A673 (cell line): ENCODE results near the gene TNFRSF13B. TPM values are rescaled to one million over a fixed set of nuclear protein-coding genes. Genes with fewer than 3 reads are reported as not detected.
"Not testable (repeated sequence)": the region's sequence is repeated elsewhere in the genome, so short reads cannot be mapped to it uniquely, and the experiment has no call there.

Source experiments
- BruUV-seq: library from RNA; stranded (reverse); fragments of 400-500 nt; replicated peaks from 2 replicates; lab custom pipeline; 2021; lab: Mats Ljungman, UMichigan
- CTCF ChIA-PET: fragments of 300-600 bp; sonication (Branson Sonifier 250); formaldehyde crosslinking; loops from one replicate; lab custom pipeline; 2022; ENCODE audit warnings: antibody characterized with exemption; lab: Charles Lee
- POLR2A ChIA-PET: fragments of 300-600 bp; sonication (Branson Sonifier 250); formaldehyde crosslinking; loops from one replicate; lab custom pipeline; 2022; ENCODE audit warnings: antibody characterized with exemption; ENCODE audit not compliant: low non-redundant PET; lab: Charles Lee
- DNase-seq: peaks from one replicate; pipeline ENCODE4 v3.0.0-alpha.2; 2015; ENCODE audit warnings: low spot score
- H3K27ac ChIP-seq: fragments of 200-600 bp; sonication (generic); 2 replicates; pipeline ENCODE4 v1.5.1; 2016; ENCODE audit warnings: mixed run types, low read depth, mild to moderate bottlenecking, mixed read lengths, antibody characterized with exemption, low read length; ENCODE audit not compliant: poor library complexity, severe bottlenecking
- H3K27me3 ChIP-seq: fragments of 200-600 bp; sonication (generic); replicated peaks from 2 replicates; pipeline ENCODE4 v1.6.1; 2017; ENCODE audit warnings: mixed run types, low read depth, mild to moderate bottlenecking, mixed read lengths, antibody characterized with exemption, low read length; ENCODE audit not compliant: insufficient read depth, poor library complexity
- H3K36me3 ChIP-seq: fragments of 200-600 bp; sonication (generic); 2 replicates; pipeline ENCODE4 v1.6.1; 2016; ENCODE audit warnings: mixed run types, mild to moderate bottlenecking, mixed read lengths, antibody characterized with exemption, low read length; ENCODE audit not compliant: insufficient read depth, poor library complexity, severe bottlenecking
- H3K4me1 ChIP-seq: fragments of 200-600 bp; sonication (generic); 2 replicates; pipeline ENCODE4 v1.6.1; 2017; ENCODE audit warnings: mixed run types, mild to moderate bottlenecking, mixed read lengths, antibody characterized with exemption, low read length; ENCODE audit not compliant: insufficient read depth, poor library complexity, severe bottlenecking
- H3K4me3 ChIP-seq: fragments of 200-600 bp; sonication (generic); 2 replicates; pipeline ENCODE4 v1.5.1; 2016; ENCODE audit warnings: low read depth, mixed run types, mild to moderate bottlenecking, mixed read lengths, low read length; ENCODE audit not compliant: poor library complexity, severe bottlenecking
- H3K9me3 ChIP-seq: fragments of 200-600 bp; sonication (generic); 2 replicates; pipeline ENCODE4 v1.6.1; 2016; ENCODE audit warnings: mixed run types, low read depth, mild to moderate bottlenecking, mixed read lengths, antibody characterized with exemption, low read length; ENCODE audit not compliant: poor library complexity, severe bottlenecking
- EZH2 ChIP-seq: fragments of 200-600 bp; sonication (generic); IDR thresholded peaks from 2 replicates; pipeline ENCODE4 v1.6.1; 2017; ENCODE audit warnings: borderline replicate concordance, low read depth, mild to moderate bottlenecking, mixed read lengths, antibody characterized with exemption, low read length; ENCODE audit not compliant: poor library complexity, severe bottlenecking
- intact Hi-C: fragments of 100-400 bp; cut with micrococcal nuclease; formaldehyde crosslinking; loops from one replicate; pipeline ENCODE4 v1.10.0; 2022; ENCODE audit not compliant: unreplicated experiment
- total RNA-seq: library from RNA; stranded (reverse); gene quantifications from 2 replicates; pipeline ENCODE4 v1.2.3, GENCODE V29; 2021
- TF ChIP-seq, protein P1 (sequence below): fragments of 300-800, 200-600 bp; sonication (generic); conservative IDR thresholded peaks from 2 replicates; pipeline ENCODE4 v1.5.1; 2017; ENCODE audit warnings: low read depth, mild to moderate bottlenecking, antibody characterized with exemption, low read length, moderate library complexity, mixed read lengths

Gene TNFRSF13B
- total RNA-seq, 1 experiment from 2014 or later = not detected

DNA sequence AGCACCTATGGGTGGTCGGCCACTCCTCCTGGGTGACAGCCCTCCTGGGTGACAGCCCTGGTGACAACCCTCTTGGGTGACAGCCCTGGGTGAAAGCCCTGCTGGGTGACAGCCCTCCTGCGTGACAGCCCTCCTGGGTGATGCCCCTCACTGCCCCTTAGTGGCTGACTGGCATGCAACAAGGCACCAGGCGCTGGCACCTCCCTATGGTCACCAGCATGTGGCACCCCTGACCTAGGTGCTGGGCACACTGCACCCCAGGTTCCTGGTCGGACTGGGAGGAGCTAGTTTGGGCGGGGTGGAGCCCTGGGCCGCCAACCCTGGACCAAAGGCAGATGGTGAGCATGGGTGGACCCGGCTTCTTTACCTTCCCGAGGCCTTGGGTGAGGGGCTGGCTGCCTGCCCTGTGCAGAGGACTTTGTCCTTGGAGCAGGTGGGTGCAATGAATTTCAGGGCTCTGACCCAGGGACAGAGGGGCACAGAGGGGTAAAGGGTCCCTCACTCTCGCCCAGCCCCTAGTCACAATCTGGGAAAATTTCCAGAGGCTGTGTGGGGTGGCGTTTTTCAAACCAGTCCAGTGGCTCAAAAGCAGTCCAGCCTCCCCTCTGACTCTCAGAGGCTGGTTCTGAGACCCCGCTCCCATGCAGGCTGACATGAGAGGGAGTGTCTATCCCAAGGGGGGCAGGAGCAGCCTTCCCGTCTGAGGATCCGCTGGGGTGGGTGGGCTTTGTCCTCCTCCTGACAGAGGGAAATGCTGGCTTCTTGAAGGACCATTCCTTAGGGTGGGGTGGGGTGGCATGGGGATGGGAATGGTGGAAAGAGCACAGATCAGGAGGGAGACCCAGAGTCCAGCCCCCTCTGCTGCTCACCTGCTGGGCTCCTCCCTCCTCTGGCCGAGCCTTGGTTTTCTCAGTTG, 25.9 kb upstream of the TNFRSF13B start:
- no TSS peak for BruUV-seq

DNA sequence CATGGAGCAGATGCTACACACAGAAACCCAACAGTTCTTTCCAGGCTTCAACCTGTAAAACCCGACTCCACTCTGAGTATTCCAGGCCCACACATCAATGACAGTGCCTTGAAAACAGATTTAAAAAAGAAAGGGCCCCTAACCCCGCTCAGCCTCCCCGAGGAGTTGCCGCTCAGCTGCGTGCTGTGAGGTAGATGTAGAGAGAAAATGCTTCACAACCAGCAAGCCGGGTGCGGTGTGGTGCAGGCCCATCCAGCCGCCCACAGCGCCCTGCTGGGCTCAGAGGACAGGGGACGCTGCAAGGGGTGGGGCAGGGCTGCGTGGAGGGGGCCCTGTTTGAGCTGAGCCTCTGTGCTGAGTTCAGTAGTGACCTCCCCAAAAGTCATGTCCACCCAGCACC, 24.8 kb upstream of the TNFRSF13B start:
- intact Hi-C loops, DNase-seq, H3K4me3 ChIP-seq, H3K36me3 ChIP-seq, BruUV-seq, POLR2A ChIA-PET, H3K27ac ChIP-seq, H3K9me3 ChIP-seq, CTCF ChIA-PET, H3K4me1 ChIP-seq, H3K27me3 ChIP-seq: not testable (repeated sequence)

More for the DNA sequence above, 25.9 kb upstream of the TNFRSF13B start:
- Histone ChIP-seq H3K27ac (no peak overlapping the region), H3K27me3 (no peaks in the 10 kb centered on the region), H3K4me3 (no peak overlapping the region), H3K36me3 (no peaks in the 10 kb centered on the region), H3K9me3 (no peaks in the 10 kb centered on the region), H3K4me1 (peaks cover 4% of the 10 kb centered on the region)
- POLR2A ChIA-PET = no interaction called here
- DNase-seq = no peak
- CTCF ChIA-PET = no interaction called here
- TF ChIP-seq, protein P1, sequence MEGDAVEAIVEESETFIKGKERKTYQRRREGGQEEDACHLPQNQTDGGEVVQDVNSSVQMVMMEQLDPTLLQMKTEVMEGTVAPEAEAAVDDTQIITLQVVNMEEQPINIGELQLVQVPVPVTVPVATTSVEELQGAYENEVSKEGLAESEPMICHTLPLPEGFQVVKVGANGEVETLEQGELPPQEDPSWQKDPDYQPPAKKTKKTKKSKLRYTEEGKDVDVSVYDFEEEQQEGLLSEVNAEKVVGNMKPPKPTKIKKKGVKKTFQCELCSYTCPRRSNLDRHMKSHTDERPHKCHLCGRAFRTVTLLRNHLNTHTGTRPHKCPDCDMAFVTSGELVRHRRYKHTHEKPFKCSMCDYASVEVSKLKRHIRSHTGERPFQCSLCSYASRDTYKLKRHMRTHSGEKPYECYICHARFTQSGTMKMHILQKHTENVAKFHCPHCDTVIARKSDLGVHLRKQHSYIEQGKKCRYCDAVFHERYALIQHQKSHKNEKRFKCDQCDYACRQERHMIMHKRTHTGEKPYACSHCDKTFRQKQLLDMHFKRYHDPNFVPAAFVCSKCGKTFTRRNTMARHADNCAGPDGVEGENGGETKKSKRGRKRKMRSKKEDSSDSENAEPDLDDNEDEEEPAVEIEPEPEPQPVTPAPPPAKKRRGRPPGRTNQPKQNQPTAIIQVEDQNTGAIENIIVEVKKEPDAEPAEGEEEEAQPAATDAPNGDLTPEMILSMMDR = no peak
- TF ChIP-seq EZH2 = no peak
- intact Hi-C loops = no loop called here

GRCh38 chr17:16995930-16996329, 24.0 kb upstream of the TNFRSF13B start:
- no peak for DNase-seq

More at GRCh38 chr17:16995930-16996329, 24.0 kb upstream of the TNFRSF13B start:
- TF ChIP-seq EZH2 = no peak
- TF ChIP-seq, protein P1 = no peak
- intact Hi-C loops = no loop called here
- CTCF ChIA-PET = no interaction called here
- H3K9me3 ChIP-seq = no peaks in the 10 kb centered on the region
- POLR2A ChIA-PET = no interaction called here
- no TSS peak for BruUV-seq
- H3K4me1 ChIP-seq = no peaks in the 10 kb centered on the region
- H3K36me3 ChIP-seq = no peaks in the 10 kb centered on the region
- H3K27me3 ChIP-seq = no peaks in the 10 kb centered on the region
- H3K4me3 ChIP-seq = no peak overlapping the region
- no peak overlapping the region for H3K27ac ChIP-seq
